Panc1 (cell line): ENCODE results near the gene CCDC90B.

Experiments
- CTCF ChIP-seq: fragments of 450-650 bp; IDR thresholded peaks from 2 replicates; pipeline ENCODE4 v1.5.1; 2017; ENCODE audit warnings: mild to moderate bottlenecking
- POLR2AphosphoS5 ChIP-seq: IDR thresholded peaks from 2 replicates; pipeline ENCODE4 v1.6.1; 2012; ENCODE audit warnings: mild to moderate bottlenecking, low read depth, low read length, moderate library complexity
- REST ChIP-seq, 2 experiments: IDR thresholded peaks; 2 replicates each; pipeline ENCODE4 v1.6.1; 2011 to 2012; ENCODE audit warnings: low read depth in 2 of 2, control low read depth in 1 of 2, low read length in 1 of 2, mild to moderate bottlenecking in 1 of 2, moderate library complexity in 1 of 2; ENCODE audit not compliant: insufficient read depth in 1 of 2
- SIN3A ChIP-seq: IDR thresholded peaks from 2 replicates; pipeline ENCODE4 v1.6.1; 2012; ENCODE audit warnings: low read depth, mild to moderate bottlenecking, low read length, moderate library complexity, borderline replicate concordance; ENCODE audit not compliant: insufficient read depth

GRCh38 chr11:83285151-83285770, 906 bp downstream of the CCDC90B start:
- no peak for TF ChIP-seq CTCF
- TF ChIP-seq POLR2AphosphoS5, result no peak
- no peak for TF ChIP-seq SIN3A
- TF ChIP-seq REST (IDR thresholded peaks at IDR 0.05; ENCODE audit: insufficient read depth in 1 of 2, low read depth in 2 of 2, low read length in 1 of 2), result no peak
